CD4-positive, CD25-positive, alpha-beta regulatory T cell (primary cell): ENCODE results near the gene MAGED1. TPM values are rescaled to one million over a fixed set of nuclear protein-coding genes. Genes with fewer than 3 reads are reported as not detected.
A peak's percentile ranks its signal among the peaks of the same experiment; 100 is the strongest.

Experiments used
- ATAC-seq, 2 donors: fragments of 150-1000 bp; cut with Tn5 transposase; one replicate each; pipeline ENCODE4 v1.10.0; 2021; ENCODE audit warnings: low read depth in 2 of 2, moderate number of reproducible peaks in 2 of 2, moderate library complexity in 1 of 2
- DNase-seq, 3 donors: peaks; one replicate each; pipeline versions ENCODE4 v3.0.0 to v3.0.0-alpha.2; 2012 to 2022; ENCODE audit warnings: mixed read lengths in 1 of 3
- H3K27ac ChIP-seq: one replicate; pipeline ENCODE4 v1.7.0; 2013; ENCODE audit warnings: mild to moderate bottlenecking, low read length; ENCODE audit not compliant: insufficient read depth, poor library complexity, severe bottlenecking
- H3K27me3 ChIP-seq: one replicate; pipeline ENCODE4 v1.7.0; 2013; ENCODE audit warnings: low read length; ENCODE audit not compliant: control insufficient read depth, insufficient read depth
- H3K36me3 ChIP-seq: one replicate; pipeline ENCODE4 v1.7.0; 2013; ENCODE audit warnings: mild to moderate bottlenecking, low read length, moderate library complexity; ENCODE audit not compliant: control insufficient read depth, insufficient read depth
- H3K4me1 ChIP-seq: 2 replicates; pipeline ENCODE4 v1.7.0; 2013; ENCODE audit warnings: mild to moderate bottlenecking, low read length; ENCODE audit not compliant: insufficient read depth, control insufficient read depth, poor library complexity, severe bottlenecking
- H3K4me3 ChIP-seq: one replicate; pipeline ENCODE4 v1.7.0; 2013; ENCODE audit warnings: low read depth, mild to moderate bottlenecking, low read length, moderate library complexity
- H3K9me3 ChIP-seq, 2 experiments: 1 replicate in 1 of 2; 2 replicates in 1 of 2; pipeline ENCODE4 v1.7.0; 2013; ENCODE audit warnings: low read length in 2 of 2, mild to moderate bottlenecking in 1 of 2, moderate library complexity in 1 of 2; ENCODE audit not compliant: control insufficient read depth in 2 of 2
- H3K27ac Mint-ChIP-seq, 3 donors: one replicate each; pipeline ENCODE4 v1.8.0; 2020 to 2022; ENCODE audit warnings: mild to moderate bottlenecking in 3 of 3, mixed read lengths in 3 of 3, moderate library complexity in 2 of 3
- H3K27me3 Mint-ChIP-seq: one replicate; pipeline ENCODE4 v1.8.0; 2022; ENCODE audit warnings: mild to moderate bottlenecking, mixed read lengths
- H3K36me3 Mint-ChIP-seq: one replicate; pipeline ENCODE4 v1.8.0; 2020; ENCODE audit warnings: mixed read lengths
- H3K4me1 Mint-ChIP-seq, 4 donors: one replicate each; pipeline ENCODE4 v1.8.0; 2020 to 2022; ENCODE audit warnings: mixed read lengths in 4 of 4, mild to moderate bottlenecking in 1 of 4
- H3K4me3 Mint-ChIP-seq, 4 donors: one replicate each; pipeline ENCODE4 v1.8.0; 2020 to 2022; ENCODE audit warnings: mild to moderate bottlenecking in 4 of 4, mixed read lengths in 4 of 4, moderate library complexity in 3 of 4
- H3K9me3 Mint-ChIP-seq, 7 donors: one replicate each; pipeline ENCODE4 v1.8.0; 2020 to 2022; ENCODE audit warnings: mixed read lengths in 7 of 7, mild to moderate bottlenecking in 3 of 7, moderate library complexity in 2 of 7
- polyA plus RNA-seq, 4 donors: library from polyadenylated mRNA; unstranded; fragments of 300-500 nt; fragmentation: Illumina TruSeq; gene quantifications; one replicate each; pipeline ENCODE4 v1.2.3, GENCODE V29; 2021
- total RNA-seq: library from RNA; stranded (reverse); gene quantifications from one replicate; pipeline ENCODE4 v1.2.3, GENCODE V29; 2022

Gene MAGED1, protein sequence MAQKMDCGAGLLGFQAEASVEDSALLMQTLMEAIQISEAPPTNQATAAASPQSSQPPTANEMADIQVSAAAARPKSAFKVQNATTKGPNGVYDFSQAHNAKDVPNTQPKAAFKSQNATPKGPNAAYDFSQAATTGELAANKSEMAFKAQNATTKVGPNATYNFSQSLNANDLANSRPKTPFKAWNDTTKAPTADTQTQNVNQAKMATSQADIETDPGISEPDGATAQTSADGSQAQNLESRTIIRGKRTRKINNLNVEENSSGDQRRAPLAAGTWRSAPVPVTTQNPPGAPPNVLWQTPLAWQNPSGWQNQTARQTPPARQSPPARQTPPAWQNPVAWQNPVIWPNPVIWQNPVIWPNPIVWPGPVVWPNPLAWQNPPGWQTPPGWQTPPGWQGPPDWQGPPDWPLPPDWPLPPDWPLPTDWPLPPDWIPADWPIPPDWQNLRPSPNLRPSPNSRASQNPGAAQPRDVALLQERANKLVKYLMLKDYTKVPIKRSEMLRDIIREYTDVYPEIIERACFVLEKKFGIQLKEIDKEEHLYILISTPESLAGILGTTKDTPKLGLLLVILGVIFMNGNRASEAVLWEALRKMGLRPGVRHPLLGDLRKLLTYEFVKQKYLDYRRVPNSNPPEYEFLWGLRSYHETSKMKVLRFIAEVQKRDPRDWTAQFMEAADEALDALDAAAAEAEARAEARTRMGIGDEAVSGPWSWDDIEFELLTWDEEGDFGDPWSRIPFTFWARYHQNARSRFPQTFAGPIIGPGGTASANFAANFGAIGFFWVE
- total RNA-seq (23.3 TPM), polyA plus RNA-seq (10 to 100 TPM; 34.7 to 37.5 (median 35.2) TPM)

- H3K27ac ChIP-seq: peak within 1 kb of the TSS; percentile 23
- ATAC-seq (peak; percentile 78 to 89), DNase-seq (peak; percentile 50 to 84 (median 51))
- H3K4me1 ChIP-seq: peaks cover 3% of the 10 kb centered on the region
- H3K4me1 Mint-ChIP-seq: peaks cover 0 to 32% (median 13%) of the 10 kb centered on the region in 4 donors
- H3K9me3 Mint-ChIP-seq: peaks cover 0 to 2% (median 0%) of the 10 kb centered on the region in 7 donors
- H3K36me3 ChIP-seq: no peaks in the 10 kb centered on the region
- no peaks in the 10 kb centered on the region for H3K9me3 ChIP-seq
- H3K36me3 Mint-ChIP-seq: peaks cover 8% of the 10 kb centered on the region
- H3K27me3 ChIP-seq: no peaks in the 10 kb centered on the region
- peak within 1 kb of the TSS; percentile 83 to 94 (median 92) for H3K4me3 Mint-ChIP-seq
- H3K27me3 Mint-ChIP-seq: no peaks in the 10 kb centered on the region
- peak within 1 kb of the TSS; percentile 80 to 90 (median 80) for H3K27ac Mint-ChIP-seq
- peak within 1 kb of the TSS; percentile 62 for H3K4me3 ChIP-seq
These were observed at the start of gene MAGED1 for GRCh38 chrX:51892921-51893745. Gene MAGED1 (plus strand): TSS chrX:51893623. CDS start chrX:51894305, 682 bp downstream.

GRCh38 chrX:51847463-51847862 is 46.0 kb upstream of the MAGED1 start:
- Mint-ChIP-seq H3K4me1 (peaks cover 3 to 9% (median 4%) of the 10 kb centered on the region in 4 donors), H3K27ac (no peak overlapping the region), H3K27me3 (no peaks in the 10 kb centered on the region), H3K4me3 (peak overlapping the region in 1 of 4 donors; percentile 3), H3K36me3 (peaks cover 13% of the 10 kb centered on the region), H3K9me3 (peaks cover 0 to 3% (median 0%) of the 10 kb centered on the region in 7 donors)
- DNase-seq (no peak), ATAC-seq (no peak)
- H3K27me3 ChIP-seq: no peaks in the 10 kb centered on the region
- peaks cover 3% of the 10 kb centered on the region for H3K36me3 ChIP-seq
- H3K4me3 ChIP-seq: no peak overlapping the region
- H3K9me3 ChIP-seq: peaks cover 0 to 3% of the 10 kb centered on the region in 2 experiments
- H3K27ac ChIP-seq: no peak overlapping the region
- H3K4me1 ChIP-seq: no peaks in the 10 kb centered on the region

DNA sequence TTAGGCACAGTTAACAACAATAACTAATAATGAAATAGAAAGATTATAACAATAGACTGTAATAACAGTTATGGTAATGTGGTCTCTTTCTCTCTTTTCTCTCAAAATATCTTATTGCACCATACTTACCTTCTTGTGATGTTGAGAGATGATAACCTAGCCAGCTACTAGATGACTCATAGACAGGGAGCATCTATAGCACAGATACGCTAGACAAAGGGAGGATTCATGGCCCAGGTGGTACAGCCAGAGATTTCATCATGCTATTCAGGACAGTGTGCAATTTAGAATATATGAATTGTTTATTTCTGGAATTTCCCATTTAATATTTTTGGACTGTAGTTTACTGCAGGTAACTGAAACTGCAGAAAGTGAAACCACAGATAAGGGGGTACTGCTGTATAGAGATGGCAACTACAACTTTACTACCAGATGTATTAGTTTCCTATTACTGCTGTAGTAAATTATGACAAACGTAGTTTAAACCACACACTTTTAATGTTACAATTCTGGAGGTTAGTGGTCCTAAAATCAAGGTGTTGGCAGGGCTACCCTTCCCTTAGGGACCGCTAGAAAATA is 41.8 kb upstream of the MAGED1 start:
- no peak overlapping the region for H3K4me3 ChIP-seq
- H3K4me1 ChIP-seq: no peaks in the 10 kb centered on the region
- peaks cover 7% of the 10 kb centered on the region for H3K36me3 ChIP-seq
- peaks cover 0 to 9% (median 3%) of the 10 kb centered on the region in 4 donors for H3K4me1 Mint-ChIP-seq
- peaks cover 3 to 17% of the 10 kb centered on the region in 2 experiments for H3K9me3 ChIP-seq
- no peak overlapping the region for H3K27ac ChIP-seq
- H3K27ac Mint-ChIP-seq: peak overlapping the region in 1 of 3 donors; percentile 6
- H3K9me3 Mint-ChIP-seq: peaks cover 0 to 9% (median 4%) of the 10 kb centered on the region in 7 donors
- DNase-seq (no peak), ATAC-seq (no peak)
- no peaks in the 10 kb centered on the region for H3K27me3 Mint-ChIP-seq
- H3K4me3 Mint-ChIP-seq: no peak overlapping the region
- peaks cover 33% of the 10 kb centered on the region for H3K36me3 Mint-ChIP-seq
- no peaks in the 10 kb centered on the region for H3K27me3 ChIP-seq

- peaks cover 7% of the 10 kb centered on the region for H3K36me3 ChIP-seq
- no peak overlapping the region for H3K27ac ChIP-seq
- ATAC-seq (no peak), DNase-seq (no peak)
- H3K9me3 ChIP-seq: peaks cover 8 to 22% of the 10 kb centered on the region in 2 experiments
- Mint-ChIP-seq H3K36me3 (peaks cover 36% of the 10 kb centered on the region), H3K27ac (no peak overlapping the region), H3K4me1 (peaks cover 0 to 9% (median 3%) of the 10 kb centered on the region in 4 donors), H3K27me3 (no peaks in the 10 kb centered on the region), H3K9me3 (peaks cover 0 to 11% (median 4%) of the 10 kb centered on the region in 7 donors), H3K4me3 (no peak overlapping the region)
- no peaks in the 10 kb centered on the region for H3K27me3 ChIP-seq
- no peak overlapping the region for H3K4me3 ChIP-seq
- no peaks in the 10 kb centered on the region for H3K4me1 ChIP-seq
These were observed 41.3 kb upstream of the MAGED1 start for GRCh38 chrX:51852096-51852495.

DNA sequence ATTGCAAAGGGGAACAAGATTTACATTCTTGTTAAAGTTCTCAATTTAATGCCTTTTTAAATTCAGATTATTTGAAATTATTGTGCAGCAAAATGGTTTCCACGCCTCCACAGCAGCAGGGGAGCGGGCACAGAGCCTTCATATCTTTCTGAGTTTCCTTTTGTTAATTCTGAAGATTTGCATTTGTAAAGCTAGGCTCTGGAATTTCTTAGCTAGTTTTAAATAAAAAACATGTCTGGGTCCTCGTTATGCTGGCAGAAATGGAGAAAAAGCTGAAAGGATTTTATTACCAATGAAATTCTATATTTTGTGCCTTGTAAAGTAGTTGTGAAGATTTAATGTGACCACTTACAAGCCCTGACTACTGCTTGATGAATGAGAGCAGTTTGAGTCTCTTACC is 40.8 kb upstream of the MAGED1 start:
- no peak overlapping the region for H3K27ac ChIP-seq
- H3K4me1 ChIP-seq: no peaks in the 10 kb centered on the region
- H3K27me3 ChIP-seq: no peaks in the 10 kb centered on the region
- H3K9me3 Mint-ChIP-seq: peaks cover 0 to 15% (median 4%) of the 10 kb centered on the region in 7 donors
- no peaks in the 10 kb centered on the region for H3K27me3 Mint-ChIP-seq
- ATAC-seq (no peak), DNase-seq (no peak)
- no peak overlapping the region for H3K27ac Mint-ChIP-seq
- peaks cover 42% of the 10 kb centered on the region for H3K36me3 Mint-ChIP-seq
- peaks cover 14 to 27% of the 10 kb centered on the region in 2 experiments for H3K9me3 ChIP-seq
- peaks cover 7% of the 10 kb centered on the region for H3K36me3 ChIP-seq
- H3K4me1 Mint-ChIP-seq: peaks cover 0 to 9% (median 2%) of the 10 kb centered on the region in 4 donors
- H3K4me3 ChIP-seq: no peak overlapping the region
- no peak overlapping the region for H3K4me3 Mint-ChIP-seq

DNA sequence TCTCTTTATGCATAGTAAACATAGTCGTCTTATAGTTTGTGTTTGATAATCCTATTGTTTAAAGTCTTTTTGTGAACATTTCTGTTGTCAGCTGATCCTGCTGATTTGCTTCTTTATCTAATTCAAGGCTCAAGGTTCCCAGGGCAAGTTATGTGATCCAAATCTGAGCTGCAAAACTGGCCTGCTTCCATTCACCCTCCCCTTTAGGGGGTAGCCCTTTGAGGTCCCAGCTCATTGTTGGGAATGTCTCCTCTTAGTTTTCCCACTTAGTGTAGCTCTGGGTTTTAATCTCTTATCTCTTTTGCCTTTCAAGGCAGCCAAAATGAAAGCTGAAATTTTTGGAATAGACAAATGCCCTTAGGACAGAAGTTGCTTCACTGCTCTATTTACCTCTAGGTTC is 40.2 kb upstream of the MAGED1 start:
- H3K27ac Mint-ChIP-seq: no peak overlapping the region
- ATAC-seq (no peak), DNase-seq (no peak)
- peaks cover 0 to 19% (median 4%) of the 10 kb centered on the region in 7 donors for H3K9me3 Mint-ChIP-seq
- Histone ChIP-seq H3K4me3 (no peak overlapping the region), H3K27me3 (no peaks in the 10 kb centered on the region), H3K4me1 (no peaks in the 10 kb centered on the region), H3K9me3 (peaks cover 17 to 33% of the 10 kb centered on the region in 2 experiments), H3K27ac (no peak overlapping the region), H3K36me3 (peaks cover 10% of the 10 kb centered on the region)
- H3K4me1 Mint-ChIP-seq: peaks cover 0 to 9% (median 1%) of the 10 kb centered on the region in 4 donors
- H3K36me3 Mint-ChIP-seq: peaks cover 44% of the 10 kb centered on the region
- H3K27me3 Mint-ChIP-seq: no peaks in the 10 kb centered on the region
- H3K4me3 Mint-ChIP-seq: no peak overlapping the region

DNA sequence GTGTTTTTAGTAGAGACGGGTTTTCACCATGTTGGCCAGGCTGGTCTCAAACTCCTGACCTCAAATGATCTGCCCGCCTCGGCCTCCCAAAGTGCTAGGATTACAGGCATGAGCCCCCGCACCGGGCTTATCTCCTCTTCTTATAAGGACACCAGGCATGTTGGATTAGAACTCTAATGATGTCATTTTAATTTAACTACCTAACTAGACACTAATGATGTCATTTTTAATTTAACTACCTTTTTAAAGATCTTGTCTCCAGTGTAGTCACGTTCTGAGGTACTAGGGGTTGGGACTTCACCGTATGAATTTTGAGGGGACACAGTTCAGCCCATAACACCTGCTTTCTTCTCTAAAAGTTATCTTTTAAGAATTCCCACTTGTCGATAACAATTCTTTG is 37.7 kb upstream of the MAGED1 start:
- Mint-ChIP-seq H3K27me3 (no peaks in the 10 kb centered on the region), H3K36me3 (peaks cover 44% of the 10 kb centered on the region), H3K27ac (no peak overlapping the region), H3K4me3 (no peak overlapping the region), H3K4me1 (peaks cover 0 to 7% (median 1%) of the 10 kb centered on the region in 4 donors), H3K9me3 (peaks cover 0 to 19% (median 6%) of the 10 kb centered on the region in 7 donors)
- ATAC-seq (no peak), DNase-seq (no peak)
- H3K9me3 ChIP-seq: peaks cover 20 to 39% of the 10 kb centered on the region in 2 experiments
- peaks cover 12% of the 10 kb centered on the region for H3K36me3 ChIP-seq
- no peaks in the 10 kb centered on the region for H3K4me1 ChIP-seq
- H3K27me3 ChIP-seq: no peaks in the 10 kb centered on the region
- H3K27ac ChIP-seq: no peak overlapping the region
- H3K4me3 ChIP-seq: no peak overlapping the region
